NCI-H1105 (cell line): ENCODE measurements around the gene ZNF445.
"Not testable (repeated sequence)": the region's sequence is repeated elsewhere in the genome, so short reads cannot be mapped to it uniquely, and the experiment has no call there.

Source experiments
- DNase-seq: peaks from one replicate; lab custom pipeline; 2025; lab: John Stamatoyannopoulos, UW

ZNF445 gene

DNA sequence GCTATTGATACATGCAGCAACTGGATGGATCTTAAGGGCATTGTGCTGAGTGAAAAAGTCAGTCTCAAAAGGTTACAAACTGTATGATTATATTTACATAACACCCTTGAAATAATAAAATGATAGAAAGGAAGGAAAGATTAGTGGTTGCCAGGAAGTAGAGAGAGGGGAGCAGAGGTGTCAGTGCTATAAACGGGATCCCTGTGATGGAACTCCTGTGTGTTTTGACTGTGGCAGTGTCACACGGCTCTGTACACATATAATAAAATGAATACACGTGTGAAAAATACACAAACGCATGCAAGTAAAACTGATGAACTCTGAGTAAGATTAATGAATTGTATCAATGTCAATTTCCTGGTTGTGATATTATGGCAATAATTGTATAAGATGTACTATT is 78.6 kb downstream of the ZNF445 start:
- DNase-seq, result no peak

GRCh38 chr3:44398271-44398670 is 79.2 kb downstream of the ZNF445 start:
- DNase-seq, result not testable (repeated sequence)

GRCh38 chr3:44396200-44397171 is 81.0 kb downstream of the ZNF445 start:
- no peak for DNase-seq

DNA sequence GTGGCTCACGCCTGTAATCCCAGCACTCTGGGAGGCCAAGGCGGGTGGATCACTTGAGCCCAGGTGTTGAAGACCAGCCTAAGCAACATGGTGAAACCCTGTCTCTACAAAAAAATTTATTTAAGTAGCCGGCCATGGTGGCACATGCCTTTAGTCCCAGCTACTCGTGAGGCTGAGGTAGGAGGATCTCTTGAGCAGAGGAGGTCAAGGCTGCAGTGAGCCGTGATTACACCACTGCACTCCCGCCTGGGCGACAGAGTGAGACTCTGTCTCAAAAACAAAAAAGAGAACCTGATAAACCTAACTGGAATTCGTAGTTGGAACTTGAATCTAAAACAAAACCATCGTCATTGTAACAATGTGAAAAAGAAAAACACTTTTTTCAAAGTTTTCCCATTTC is 81.8 kb downstream of the ZNF445 start:
- no peak for DNase-seq

DNA sequence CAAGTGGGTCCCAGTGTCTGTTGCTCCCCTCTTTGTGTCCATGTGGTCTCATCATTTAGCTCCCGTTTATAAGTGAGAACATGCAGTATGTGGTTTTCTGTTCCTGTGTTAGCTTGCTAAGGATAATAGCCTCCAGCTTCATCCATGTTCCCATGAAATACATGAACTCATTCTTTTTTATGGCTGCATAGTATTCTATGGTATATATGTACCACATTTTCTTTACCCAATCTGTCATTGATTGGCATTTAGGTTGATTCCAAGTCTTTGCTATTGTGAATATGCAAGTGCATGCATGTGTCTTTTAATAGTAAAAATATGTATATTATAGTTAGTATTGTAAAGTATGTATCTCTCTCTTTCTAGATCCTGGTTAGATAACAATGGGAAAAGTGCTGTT is 85.0 kb downstream of the ZNF445 start:
- no peak for DNase-seq

DNA sequence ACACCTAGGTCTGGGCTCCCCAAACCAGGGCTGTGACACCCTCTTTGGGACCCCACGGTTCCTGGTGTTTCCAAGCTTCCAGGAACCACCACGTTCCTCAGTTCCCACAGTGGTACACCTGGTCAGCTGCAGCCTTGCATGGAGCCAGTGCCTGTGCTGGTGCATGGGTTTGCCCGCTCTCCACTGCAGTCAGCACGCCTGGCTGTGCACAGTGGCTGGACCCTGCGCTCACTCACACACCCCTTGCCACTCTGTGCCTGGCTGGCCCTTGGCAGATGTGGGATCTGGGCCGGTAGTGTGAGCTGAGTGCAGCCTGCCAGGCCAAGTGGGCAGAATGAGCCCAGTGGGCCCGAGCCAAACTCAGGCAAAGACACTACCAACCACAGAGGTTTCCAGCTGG is 90.1 kb downstream of the ZNF445 start:
- no peak for DNase-seq
